GM12878 (cell line): ENCODE data around the gene GPRIN2.

Experiments used
- BRCA1 ChIP-seq: IDR thresholded peaks from 2 replicates; pipeline ENCODE4 v1.6.1; 2011; ENCODE audit warnings: low read depth, low read length, improper control_type of control experiment
- FOS ChIP-seq: IDR thresholded peaks from 3 replicates; pipeline ENCODE4 v1.6.1; 2011; ENCODE audit warnings: borderline replicate concordance; ENCODE audit not compliant: insufficient read length; ENCODE audit errors: extremely low read depth
- GABPA ChIP-seq: IDR thresholded peaks from 2 replicates; pipeline ENCODE4 v1.6.1; 2014; ENCODE audit warnings: antibody characterized with exemption, low read depth, mild to moderate bottlenecking, inconsistent platforms
- HDAC6 ChIP-seq: fragments of 200-600 bp; sonication (generic); IDR thresholded peaks from one replicate; pipeline ENCODE4 v1.8.0; 2017; ENCODE audit warnings: antibody characterized with exemption; ENCODE audit not compliant: unreplicated experiment
- NR2F1 ChIP-seq: fragments of 450-650 bp; conservative IDR thresholded peaks from 2 replicates; pipeline ENCODE4 v1.6.1; 2017; ENCODE audit warnings: mild to moderate bottlenecking
- POLR2AphosphoS5 ChIP-seq: IDR thresholded peaks from 2 replicates; pipeline ENCODE4 v1.6.1; 2011; ENCODE audit warnings: mild to moderate bottlenecking, low read length, inconsistent platforms
- SIN3A ChIP-seq: IDR thresholded peaks from 2 replicates; pipeline ENCODE4 v1.6.1; 2012; ENCODE audit warnings: low read depth, low read length, improper control_type of control experiment
- SUPT20H ChIP-seq: IDR thresholded peaks from 2 replicates; pipeline ENCODE4 v1.6.1; 2011; ENCODE audit warnings: low read depth, mild to moderate bottlenecking, low read length, moderate library complexity, borderline replicate concordance; ENCODE audit not compliant: control insufficient read depth
- TF ChIP-seq, protein P1 (sequence below): fragments of 450-650 bp; IDR thresholded peaks from 2 replicates; pipeline ENCODE4 v1.6.1; 2018; ENCODE audit warnings: borderline replicate concordance, mild to moderate bottlenecking; ENCODE audit not compliant: partially characterized antibody
- TF ChIP-seq, protein P2 (sequence below), 3 experiments: IDR thresholded peaks in 2 of 3; conservative IDR thresholded peaks in 1 of 3; 2 replicates each; pipeline ENCODE4 v1.5.1; 2011; ENCODE audit warnings: low read depth in 3 of 3, low read length in 3 of 3, mild to moderate bottlenecking in 3 of 3, control low read depth in 2 of 3, moderate library complexity in 2 of 3, inconsistent platforms in 1 of 3, mixed read lengths in 1 of 3; ENCODE audit not compliant: control insufficient read depth in 2 of 3, insufficient read depth in 1 of 3; ENCODE audit errors: extremely low read depth in 1 of 3
- TF ChIP-seq, protein P3 (sequence below): fragments of 450-650 bp; IDR thresholded peaks from 2 replicates; pipeline ENCODE4 v1.6.1; 2016; ENCODE audit warnings: mild to moderate bottlenecking

DNA sequence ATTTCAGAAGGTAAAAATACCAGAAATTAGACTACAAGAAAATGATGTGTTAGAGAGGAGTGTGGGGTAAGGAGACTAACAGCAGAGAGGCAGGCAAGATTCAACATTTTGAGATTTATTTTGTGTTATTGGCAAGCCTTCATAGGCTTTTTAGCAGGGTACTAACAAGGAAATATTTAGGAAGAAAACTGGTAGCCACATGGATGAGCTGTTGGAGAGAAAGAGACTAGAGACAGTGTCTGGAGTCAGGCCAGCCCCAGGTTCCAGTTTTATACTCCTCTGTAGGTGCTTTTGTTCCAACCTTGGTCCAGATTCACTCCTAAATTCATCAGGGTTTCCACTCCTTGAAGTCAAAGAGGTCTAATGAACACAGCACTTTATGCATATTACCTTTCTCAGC is 41.1 kb downstream of the GPRIN2 start:
- TF ChIP-seq, protein P1, sequence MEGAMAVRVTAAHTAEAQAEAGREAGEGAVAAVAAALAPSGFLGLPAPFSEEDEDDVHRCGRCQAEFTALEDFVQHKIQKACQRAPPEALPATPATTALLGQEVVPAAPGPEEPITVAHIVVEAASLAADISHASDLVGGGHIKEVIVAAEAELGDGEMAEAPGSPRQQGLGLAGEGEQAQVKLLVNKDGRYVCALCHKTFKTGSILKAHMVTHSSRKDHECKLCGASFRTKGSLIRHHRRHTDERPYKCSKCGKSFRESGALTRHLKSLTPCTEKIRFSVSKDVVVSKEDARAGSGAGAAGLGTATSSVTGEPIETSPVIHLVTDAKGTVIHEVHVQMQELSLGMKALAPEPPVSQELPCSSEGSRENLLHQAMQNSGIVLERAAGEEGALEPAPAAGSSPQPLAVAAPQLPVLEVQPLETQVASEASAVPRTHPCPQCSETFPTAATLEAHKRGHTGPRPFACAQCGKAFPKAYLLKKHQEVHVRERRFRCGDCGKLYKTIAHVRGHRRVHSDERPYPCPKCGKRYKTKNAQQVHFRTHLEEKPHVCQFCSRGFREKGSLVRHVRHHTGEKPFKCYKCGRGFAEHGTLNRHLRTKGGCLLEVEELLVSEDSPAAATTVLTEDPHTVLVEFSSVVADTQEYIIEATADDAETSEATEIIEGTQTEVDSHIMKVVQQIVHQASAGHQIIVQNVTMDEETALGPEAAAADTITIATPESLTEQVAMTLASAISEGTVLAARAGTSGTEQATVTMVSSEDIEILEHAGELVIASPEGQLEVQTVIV: no peak
- TF ChIP-seq NR2F1 (no peak), BRCA1 (no peak), POLR2AphosphoS5 (no peak), HDAC6 (no peak), SUPT20H (no peak), SIN3A (no peak), GABPA (no peak), FOS (no peak)
- TF ChIP-seq, protein P2, sequence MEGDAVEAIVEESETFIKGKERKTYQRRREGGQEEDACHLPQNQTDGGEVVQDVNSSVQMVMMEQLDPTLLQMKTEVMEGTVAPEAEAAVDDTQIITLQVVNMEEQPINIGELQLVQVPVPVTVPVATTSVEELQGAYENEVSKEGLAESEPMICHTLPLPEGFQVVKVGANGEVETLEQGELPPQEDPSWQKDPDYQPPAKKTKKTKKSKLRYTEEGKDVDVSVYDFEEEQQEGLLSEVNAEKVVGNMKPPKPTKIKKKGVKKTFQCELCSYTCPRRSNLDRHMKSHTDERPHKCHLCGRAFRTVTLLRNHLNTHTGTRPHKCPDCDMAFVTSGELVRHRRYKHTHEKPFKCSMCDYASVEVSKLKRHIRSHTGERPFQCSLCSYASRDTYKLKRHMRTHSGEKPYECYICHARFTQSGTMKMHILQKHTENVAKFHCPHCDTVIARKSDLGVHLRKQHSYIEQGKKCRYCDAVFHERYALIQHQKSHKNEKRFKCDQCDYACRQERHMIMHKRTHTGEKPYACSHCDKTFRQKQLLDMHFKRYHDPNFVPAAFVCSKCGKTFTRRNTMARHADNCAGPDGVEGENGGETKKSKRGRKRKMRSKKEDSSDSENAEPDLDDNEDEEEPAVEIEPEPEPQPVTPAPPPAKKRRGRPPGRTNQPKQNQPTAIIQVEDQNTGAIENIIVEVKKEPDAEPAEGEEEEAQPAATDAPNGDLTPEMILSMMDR (IDR thresholded peaks at IDR 0.05 in 2 of 3, conservative IDR thresholded peaks at IDR 0.05 in 1 of 3; ENCODE audit: control insufficient read depth in 2 of 3, extremely low read depth in 1 of 3, insufficient read depth in 1 of 3, low read depth in 3 of 3, low read length in 3 of 3): no peak
- TF ChIP-seq, protein P3, sequence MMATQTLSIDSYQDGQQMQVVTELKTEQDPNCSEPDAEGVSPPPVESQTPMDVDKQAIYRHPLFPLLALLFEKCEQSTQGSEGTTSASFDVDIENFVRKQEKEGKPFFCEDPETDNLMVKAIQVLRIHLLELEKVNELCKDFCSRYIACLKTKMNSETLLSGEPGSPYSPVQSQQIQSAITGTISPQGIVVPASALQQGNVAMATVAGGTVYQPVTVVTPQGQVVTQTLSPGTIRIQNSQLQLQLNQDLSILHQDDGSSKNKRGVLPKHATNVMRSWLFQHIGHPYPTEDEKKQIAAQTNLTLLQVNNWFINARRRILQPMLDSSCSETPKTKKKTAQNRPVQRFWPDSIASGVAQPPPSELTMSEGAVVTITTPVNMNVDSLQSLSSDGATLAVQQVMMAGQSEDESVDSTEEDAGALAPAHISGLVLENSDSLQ: no peak
